ENCODE results near the gene ZFHX3. TPM values are rescaled to one million over a fixed set of nuclear protein-coding genes. Genes with fewer than 3 reads are reported as not detected.

ZFHX3 gene
- total RNA-seq, 6 experiments from 2014 or later, result 14.5 to 25.8 (median 15.8) TPM

DNA sequence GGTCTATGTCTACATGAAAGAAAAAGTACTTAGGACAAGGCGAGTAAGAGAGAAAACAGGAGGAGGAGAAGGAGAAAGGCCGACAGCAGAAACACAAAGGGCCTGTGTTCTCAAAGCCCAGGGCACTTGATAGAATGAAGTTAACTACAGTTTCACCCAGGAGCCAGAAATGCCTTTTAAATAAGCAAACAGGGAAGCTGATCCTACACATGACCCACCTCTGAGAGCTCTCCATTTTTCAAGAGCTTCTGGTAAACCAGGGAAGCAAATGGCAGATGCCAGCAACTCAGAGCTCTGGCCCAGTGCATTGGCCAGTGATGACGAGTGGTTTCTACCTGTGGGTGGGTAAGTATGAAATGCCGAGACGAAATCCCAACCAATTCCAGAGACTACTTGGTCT lies 163.4 kb downstream of the ZFHX3 start:
- peaks cover 58% of the 10 kb centered on the region for H3K36me3 Mint-ChIP-seq (ENCODE audit: low read depth)
- TF ChIP-seq, protein P1, sequence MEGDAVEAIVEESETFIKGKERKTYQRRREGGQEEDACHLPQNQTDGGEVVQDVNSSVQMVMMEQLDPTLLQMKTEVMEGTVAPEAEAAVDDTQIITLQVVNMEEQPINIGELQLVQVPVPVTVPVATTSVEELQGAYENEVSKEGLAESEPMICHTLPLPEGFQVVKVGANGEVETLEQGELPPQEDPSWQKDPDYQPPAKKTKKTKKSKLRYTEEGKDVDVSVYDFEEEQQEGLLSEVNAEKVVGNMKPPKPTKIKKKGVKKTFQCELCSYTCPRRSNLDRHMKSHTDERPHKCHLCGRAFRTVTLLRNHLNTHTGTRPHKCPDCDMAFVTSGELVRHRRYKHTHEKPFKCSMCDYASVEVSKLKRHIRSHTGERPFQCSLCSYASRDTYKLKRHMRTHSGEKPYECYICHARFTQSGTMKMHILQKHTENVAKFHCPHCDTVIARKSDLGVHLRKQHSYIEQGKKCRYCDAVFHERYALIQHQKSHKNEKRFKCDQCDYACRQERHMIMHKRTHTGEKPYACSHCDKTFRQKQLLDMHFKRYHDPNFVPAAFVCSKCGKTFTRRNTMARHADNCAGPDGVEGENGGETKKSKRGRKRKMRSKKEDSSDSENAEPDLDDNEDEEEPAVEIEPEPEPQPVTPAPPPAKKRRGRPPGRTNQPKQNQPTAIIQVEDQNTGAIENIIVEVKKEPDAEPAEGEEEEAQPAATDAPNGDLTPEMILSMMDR (IDR thresholded peaks at IDR 0.05), result no peak
- no peaks in the 10 kb centered on the region for H3K9me3 Mint-ChIP-seq
- H3K27ac Mint-ChIP-seq, result peak overlapping the region; percentile 8; the same call in 1 of the 2 replicates
- H3K4me3 Mint-ChIP-seq, result no peak overlapping the region
- no peak for DNase-seq
- peaks cover 31% of the 10 kb centered on the region for H3K4me1 Mint-ChIP-seq (ENCODE audit: low read depth)
- H3K27me3 Mint-ChIP-seq (ENCODE audit: insufficient read depth), result peaks cover 4% of the 10 kb centered on the region

DNA sequence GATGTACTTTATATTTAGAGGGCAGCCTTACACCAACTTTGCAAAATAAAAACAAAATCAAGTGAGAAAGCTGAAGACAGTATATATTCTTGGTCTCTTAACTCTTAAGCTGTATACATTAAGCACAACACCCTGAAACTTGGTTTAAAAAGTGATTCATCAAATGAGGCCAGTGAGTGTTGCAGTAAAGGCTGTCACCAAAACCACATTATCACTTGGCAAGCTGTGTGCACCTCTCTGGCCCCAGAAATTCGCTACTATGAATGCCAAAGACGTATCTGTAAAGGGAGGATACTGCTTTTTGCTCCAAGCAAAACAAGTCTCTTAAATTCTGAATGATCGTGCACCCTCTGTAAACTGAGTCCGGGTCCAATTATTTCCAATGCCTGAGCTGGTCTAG lies 163.9 kb downstream of the ZFHX3 start:
- peaks cover 31% of the 10 kb centered on the region for H3K4me1 Mint-ChIP-seq (ENCODE audit: low read depth)
- peaks cover 4% of the 10 kb centered on the region for H3K27me3 Mint-ChIP-seq (ENCODE audit: insufficient read depth)
- DNase-seq, result peak; percentile 43
- no peaks in the 10 kb centered on the region for H3K9me3 Mint-ChIP-seq
- H3K27ac Mint-ChIP-seq, result peak overlapping the region; percentile 8; the same call in 1 of the 2 replicates
- H3K4me3 Mint-ChIP-seq, result no peak overlapping the region
- TF ChIP-seq, protein P1 (IDR thresholded peaks at IDR 0.05), result no peak
- peaks cover 52% of the 10 kb centered on the region for H3K36me3 Mint-ChIP-seq (ENCODE audit: low read depth)

GRCh38 chr16:72879846-72880245 lies 168.1 kb downstream of the ZFHX3 start:
- Mint-ChIP-seq H3K27ac (no peak overlapping the region; the same call in 1 of the 2 replicates), H3K27me3 (ENCODE audit: insufficient read depth) (peaks cover 8% of the 10 kb centered on the region)

DNA sequence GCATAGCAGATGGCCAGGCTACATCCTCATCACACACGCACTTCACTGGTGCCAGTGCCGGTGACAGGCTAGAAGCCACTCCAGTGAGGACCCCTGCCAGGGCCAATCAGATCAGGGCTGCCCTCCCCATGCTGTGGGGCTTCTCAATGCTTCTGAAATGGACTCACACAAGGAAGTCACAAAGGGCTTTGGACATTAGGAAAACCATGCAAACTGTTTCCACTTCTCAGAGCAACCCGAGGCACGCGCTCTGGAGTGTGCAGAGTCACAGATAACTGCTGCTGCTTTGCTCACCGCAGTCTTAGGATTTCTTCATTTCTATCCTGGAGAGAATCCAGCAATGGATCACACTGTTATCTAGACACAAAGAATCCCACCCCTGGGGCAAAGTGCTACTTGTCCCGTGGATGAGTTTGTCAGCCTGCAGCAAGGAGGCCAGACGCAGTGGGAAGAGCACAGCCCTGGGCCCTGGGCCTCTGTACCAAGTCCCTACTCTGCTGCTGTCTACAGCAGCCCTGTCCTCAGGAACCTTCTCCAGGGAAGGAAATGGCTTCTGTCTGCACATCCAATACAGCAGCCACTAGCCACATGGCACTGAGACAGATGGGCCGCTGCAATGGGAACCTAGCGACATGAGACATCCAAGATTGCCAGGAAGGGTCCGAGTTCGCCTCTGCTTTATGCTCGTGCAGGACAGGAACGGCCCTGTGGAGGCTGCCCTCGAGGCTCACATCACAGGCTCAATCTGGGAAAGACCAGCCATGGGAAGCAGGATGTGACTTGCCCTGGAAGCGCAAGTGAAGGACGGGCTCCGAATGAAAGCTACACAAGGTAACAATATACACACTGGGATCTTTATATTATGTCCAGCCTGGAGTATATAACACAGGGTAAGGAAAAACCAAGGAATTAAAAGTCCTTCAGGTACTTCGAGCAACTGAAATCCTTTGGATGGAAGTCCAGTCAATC lies 169.3 kb downstream of the ZFHX3 start:
- no peaks in the 10 kb centered on the region for H3K9me3 Mint-ChIP-seq
- peak; percentile 70 for DNase-seq
- peaks cover 8% of the 10 kb centered on the region for H3K27me3 Mint-ChIP-seq (ENCODE audit: insufficient read depth)
- peak overlapping the region; percentile 76 for H3K4me3 Mint-ChIP-seq
- TF ChIP-seq, protein P1 (IDR thresholded peaks at IDR 0.05), result no peak
- peaks cover 59% of the 10 kb centered on the region for H3K4me1 Mint-ChIP-seq (ENCODE audit: low read depth)
- H3K27ac Mint-ChIP-seq, result peak overlapping the region; percentile 94
- peaks cover 20% of the 10 kb centered on the region for H3K36me3 Mint-ChIP-seq (ENCODE audit: low read depth)

More at GRCh38 chr16:72879846-72880245, 168.1 kb downstream of the ZFHX3 start:
- peaks cover 64% of the 10 kb centered on the region for H3K4me1 Mint-ChIP-seq (ENCODE audit: low read depth)
- DNase-seq, result no peak
- no peaks in the 10 kb centered on the region for H3K9me3 Mint-ChIP-seq
- no peak overlapping the region for H3K4me3 Mint-ChIP-seq
- TF ChIP-seq, protein P1 (IDR thresholded peaks at IDR 0.05), result no peak
- H3K36me3 Mint-ChIP-seq (ENCODE audit: low read depth), result peaks cover 23% of the 10 kb centered on the region

GRCh38 chr16:72877374-72878028 lies 170.4 kb downstream of the ZFHX3 start:
- peak; percentile 95 for DNase-seq
- Mint-ChIP-seq H3K27me3 (ENCODE audit: insufficient read depth) (peaks cover 8% of the 10 kb centered on the region), H3K36me3 (ENCODE audit: low read depth) (peaks cover 29% of the 10 kb centered on the region), H3K9me3 (no peaks in the 10 kb centered on the region), H3K4me3 (peak overlapping the region; percentile 76), H3K4me1 (ENCODE audit: low read depth) (peaks cover 60% of the 10 kb centered on the region), H3K27ac (peak overlapping the region; percentile 94)
- TF ChIP-seq, protein P1 (IDR thresholded peaks at IDR 0.05), result no peak

Data from HFFc6 (cell line).